ENCODE data around the gene LBH.

The LBH gene

DNA sequence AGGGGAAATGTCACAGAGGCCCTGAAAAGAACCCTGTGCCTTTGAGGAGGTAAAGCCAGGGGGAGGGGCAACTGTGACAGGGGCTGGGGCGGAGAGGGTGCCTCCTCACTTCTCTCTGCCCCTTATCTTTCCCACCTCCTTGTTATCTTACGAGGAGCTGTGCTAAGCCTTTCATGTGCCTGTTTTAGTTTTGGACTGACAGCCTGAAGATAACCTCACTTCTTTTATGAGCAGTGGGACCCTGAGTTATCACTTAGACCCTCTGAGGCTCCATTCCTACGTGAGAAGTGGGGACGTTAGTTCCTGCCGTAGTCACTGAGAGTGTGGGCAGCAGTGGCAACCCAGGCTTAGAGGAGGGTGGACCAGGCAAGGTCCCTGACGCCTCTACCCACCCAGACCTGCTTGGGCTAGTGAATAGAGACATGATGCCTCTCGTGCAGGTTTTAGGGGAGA lies 39.5 kb upstream of the LBH start:
- no peaks in the 10 kb centered on the region for H3K36me3 ChIP-seq
- H3K9me3 ChIP-seq: no peaks in the 10 kb centered on the region
- H3K27me3 ChIP-seq: no peaks in the 10 kb centered on the region
- no peaks in the 10 kb centered on the region for H3K4me1 ChIP-seq
- no peak overlapping the region for H3K4me3 ChIP-seq (ENCODE audit: low read depth, low read length)
- TF ChIP-seq, protein P1, sequence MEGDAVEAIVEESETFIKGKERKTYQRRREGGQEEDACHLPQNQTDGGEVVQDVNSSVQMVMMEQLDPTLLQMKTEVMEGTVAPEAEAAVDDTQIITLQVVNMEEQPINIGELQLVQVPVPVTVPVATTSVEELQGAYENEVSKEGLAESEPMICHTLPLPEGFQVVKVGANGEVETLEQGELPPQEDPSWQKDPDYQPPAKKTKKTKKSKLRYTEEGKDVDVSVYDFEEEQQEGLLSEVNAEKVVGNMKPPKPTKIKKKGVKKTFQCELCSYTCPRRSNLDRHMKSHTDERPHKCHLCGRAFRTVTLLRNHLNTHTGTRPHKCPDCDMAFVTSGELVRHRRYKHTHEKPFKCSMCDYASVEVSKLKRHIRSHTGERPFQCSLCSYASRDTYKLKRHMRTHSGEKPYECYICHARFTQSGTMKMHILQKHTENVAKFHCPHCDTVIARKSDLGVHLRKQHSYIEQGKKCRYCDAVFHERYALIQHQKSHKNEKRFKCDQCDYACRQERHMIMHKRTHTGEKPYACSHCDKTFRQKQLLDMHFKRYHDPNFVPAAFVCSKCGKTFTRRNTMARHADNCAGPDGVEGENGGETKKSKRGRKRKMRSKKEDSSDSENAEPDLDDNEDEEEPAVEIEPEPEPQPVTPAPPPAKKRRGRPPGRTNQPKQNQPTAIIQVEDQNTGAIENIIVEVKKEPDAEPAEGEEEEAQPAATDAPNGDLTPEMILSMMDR (IDR thresholded peaks at IDR 0.05; ENCODE audit: low read depth, low read length): no peak
- DNase-seq: no peak

GRCh38 chr2:30192314-30192713 lies 39.0 kb upstream of the LBH start:
- no peaks in the 10 kb centered on the region for H3K9me3 ChIP-seq
- TF ChIP-seq, protein P1 (IDR thresholded peaks at IDR 0.05; ENCODE audit: low read depth, low read length): no peak
- H3K4me3 ChIP-seq (ENCODE audit: low read depth, low read length): no peak overlapping the region
- DNase-seq: no peak
- H3K4me1 ChIP-seq: no peaks in the 10 kb centered on the region
- H3K36me3 ChIP-seq: no peaks in the 10 kb centered on the region
- H3K27me3 ChIP-seq: no peaks in the 10 kb centered on the region

DNA sequence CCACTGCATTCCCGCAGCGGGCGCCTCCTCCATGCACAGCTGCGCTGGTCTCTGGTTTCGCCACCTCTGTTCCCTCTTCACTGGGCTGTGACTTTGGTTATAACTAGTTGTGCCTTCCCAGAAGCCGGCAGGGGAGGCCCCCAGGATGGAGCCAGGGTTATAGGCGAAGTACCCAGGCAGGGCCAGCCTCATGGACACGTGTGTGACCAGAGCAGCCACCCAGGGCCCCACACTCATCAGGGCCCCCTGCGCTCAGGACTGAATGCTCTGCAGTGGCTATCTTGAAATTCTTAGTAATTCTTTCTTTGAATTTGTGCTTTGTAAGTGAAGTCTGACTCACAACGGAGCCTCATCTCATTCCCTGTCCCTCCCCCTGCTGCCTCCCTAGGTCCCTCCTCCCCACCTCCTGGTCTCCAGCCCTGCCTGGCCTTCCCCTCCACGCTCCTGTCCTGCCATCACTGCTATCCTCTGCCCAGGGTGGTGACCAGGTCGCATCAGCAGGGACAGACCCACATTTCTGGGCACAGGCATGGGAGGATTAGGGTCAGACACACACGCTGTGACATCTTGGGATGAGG lies 38.1 kb upstream of the LBH start:
- DNase-seq: no peak
- TF ChIP-seq, protein P1 (IDR thresholded peaks at IDR 0.05; ENCODE audit: low read depth, low read length): no peak

DNA sequence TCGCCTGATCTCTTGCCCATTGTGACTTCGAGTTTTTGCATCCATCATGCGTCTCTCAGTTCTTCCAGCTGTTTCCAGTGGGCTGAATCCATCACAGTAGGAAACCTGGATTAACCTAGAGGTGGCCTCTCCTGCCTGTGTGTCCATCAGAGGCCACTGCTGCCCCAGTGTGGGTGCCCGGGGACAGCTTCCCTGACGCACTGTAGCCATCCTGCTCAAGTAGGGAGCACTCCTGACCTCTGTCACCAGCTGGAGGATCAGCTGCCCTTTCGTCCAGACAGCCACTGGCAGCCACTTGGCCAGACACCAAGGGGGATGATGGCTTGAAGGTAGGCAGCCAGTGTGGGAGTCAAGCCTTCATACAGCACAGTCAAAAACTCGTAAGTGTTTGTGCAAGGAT lies 36.9 kb upstream of the LBH start:
- Histone ChIP-seq H3K36me3 (no peaks in the 10 kb centered on the region), H3K4me1 (no peaks in the 10 kb centered on the region), H3K27me3 (no peaks in the 10 kb centered on the region), H3K4me3 (ENCODE audit: low read depth, low read length) (no peak overlapping the region), H3K9me3 (no peaks in the 10 kb centered on the region)
- DNase-seq: no peak
- TF ChIP-seq, protein P1 (IDR thresholded peaks at IDR 0.05; ENCODE audit: low read depth, low read length): no peak

More for the DNA sequence above, 38.1 kb upstream of the LBH start:
- Histone ChIP-seq H3K27me3 (no peaks in the 10 kb centered on the region), H3K4me1 (no peaks in the 10 kb centered on the region), H3K4me3 (ENCODE audit: low read depth, low read length) (no peak overlapping the region), H3K9me3 (no peaks in the 10 kb centered on the region), H3K36me3 (no peaks in the 10 kb centered on the region)

DNA sequence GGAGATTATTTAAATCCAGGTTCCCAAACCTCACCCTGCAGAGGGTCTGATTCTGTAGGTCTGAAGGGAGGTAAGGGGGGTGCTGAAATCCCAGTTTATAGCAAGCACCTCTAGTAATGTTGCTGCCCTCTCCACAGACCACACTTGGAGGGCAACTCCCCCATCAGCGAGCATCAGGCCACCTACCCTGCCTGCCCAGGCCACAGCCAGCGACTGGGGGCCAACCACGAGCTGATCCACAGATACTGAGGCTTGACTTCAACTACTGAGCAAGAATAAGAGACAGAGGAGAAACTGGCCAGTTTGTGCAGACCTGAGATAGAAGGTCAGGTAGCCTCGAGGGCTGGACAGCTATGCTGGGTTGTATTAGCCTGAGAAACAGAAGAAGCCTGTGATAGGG lies 36.3 kb upstream of the LBH start:
- DNase-seq: no peak
- H3K4me3 ChIP-seq (ENCODE audit: low read depth, low read length): no peak overlapping the region
- H3K9me3 ChIP-seq: no peaks in the 10 kb centered on the region
- no peaks in the 10 kb centered on the region for H3K36me3 ChIP-seq
- TF ChIP-seq, protein P1 (IDR thresholded peaks at IDR 0.05; ENCODE audit: low read depth, low read length): no peak
- no peaks in the 10 kb centered on the region for H3K27me3 ChIP-seq
- no peaks in the 10 kb centered on the region for H3K4me1 ChIP-seq

DNA sequence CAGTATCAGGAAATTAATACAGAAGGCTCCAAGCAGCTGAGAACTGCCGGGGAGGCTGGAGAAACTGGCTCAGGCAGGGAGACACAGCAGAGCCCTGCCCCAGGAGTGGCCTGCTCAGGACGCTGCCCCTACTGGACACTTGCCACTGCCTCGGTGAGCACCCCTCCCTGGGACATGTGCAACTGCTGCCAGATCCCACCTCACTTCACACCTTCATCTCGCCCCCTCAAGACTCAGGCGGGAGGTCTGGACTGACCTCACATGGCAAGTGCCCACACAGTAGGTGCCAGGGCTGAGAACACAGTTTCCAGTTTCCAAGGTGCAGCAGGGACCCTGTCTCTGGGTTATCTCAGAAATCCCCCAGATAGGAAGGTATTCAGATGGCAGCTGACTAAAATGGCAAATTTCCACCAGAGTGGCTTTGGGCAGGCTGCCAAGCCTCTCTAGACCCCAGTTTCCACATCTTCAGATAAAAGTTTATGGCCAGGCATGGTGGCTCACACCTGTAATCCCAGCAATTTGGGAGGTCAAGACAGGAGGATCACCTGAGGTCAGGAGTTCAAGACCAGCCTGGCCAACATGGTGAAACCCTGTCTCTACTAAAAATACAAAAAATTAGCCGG lies 33.7 kb upstream of the LBH start:
- DNase-seq: no peak
- TF ChIP-seq, protein P1 (IDR thresholded peaks at IDR 0.05; ENCODE audit: low read depth, low read length): 0 out of 2 replicates have a peak, but pooled peaks have one; percentile 10
- no peaks in the 10 kb centered on the region for H3K4me1 ChIP-seq
- no peaks in the 10 kb centered on the region for H3K9me3 ChIP-seq
- H3K27me3 ChIP-seq: no peaks in the 10 kb centered on the region
- H3K4me3 ChIP-seq (ENCODE audit: low read depth, low read length): no peak overlapping the region
- H3K36me3 ChIP-seq: no peaks in the 10 kb centered on the region
